Keratinocyte (primary cell): Measurements from ENCODE around the gene KIF26A. TPM values are rescaled to one million over a fixed set of nuclear protein-coding genes. Genes with fewer than 3 reads are reported as not detected.

ENCODE experiments used
- DNase-seq: peaks from one replicate; pipeline ENCODE4 v3.0.0-alpha.2; 2011; ENCODE audit warnings: low read depth, missing footprints, low spot score
- FAIRE-seq: peaks from 2 replicates; lab custom pipeline; 2011; peaks lifted over from hg19 to GRCh38; lab: Jason Lieb, UNC
- H2AFZ ChIP-seq: 2 replicates; pipeline ENCODE4 v1.6.0; 2012; ENCODE audit warnings: low read length, control low read depth, inconsistent platforms; ENCODE audit not compliant: control insufficient read depth
- H3K27ac ChIP-seq: 2 replicates; pipeline ENCODE4 v1.5.1; 2011; ENCODE audit warnings: low read length; ENCODE audit not compliant: control insufficient read depth, insufficient read depth
- H3K27me3 ChIP-seq: 3 replicates; pipeline ENCODE4 v1.6.0; 2011; ENCODE audit warnings: low read length; ENCODE audit not compliant: control insufficient read depth, insufficient read depth; ENCODE audit errors: extremely low read depth
- H3K36me3 ChIP-seq, 2 experiments: 2 replicates in 1 of 2; 3 replicates in 1 of 2; pipeline ENCODE4 v1.5.1; 2011; ENCODE audit warnings: low read length in 2 of 2, mild to moderate bottlenecking in 1 of 2; ENCODE audit not compliant: control insufficient read depth in 2 of 2, insufficient read depth in 2 of 2; ENCODE audit errors: extremely low read depth in 1 of 2
- H3K4me1 ChIP-seq: 3 replicates; pipeline ENCODE4 v1.5.1; 2011; ENCODE audit warnings: low read length; ENCODE audit not compliant: control insufficient read depth, insufficient read depth; ENCODE audit errors: extremely low read depth
- H3K4me2 ChIP-seq: 3 replicates; pipeline ENCODE4 v1.6.0; 2011; ENCODE audit warnings: low read depth, low read length; ENCODE audit not compliant: control insufficient read depth, insufficient read depth; ENCODE audit errors: extremely low read depth
- H3K4me3 ChIP-seq, 3 experiments: fragments of 200-600 bp in 1 of 3; sonication (generic) in 1 of 3; 2 replicates in 2 of 3; 3 replicates in 1 of 3; pipeline ENCODE4 v1.5.1; 2011 to 2016; ENCODE audit warnings: low read length in 3 of 3, mild to moderate bottlenecking in 3 of 3, control low read depth in 2 of 3, inconsistent platforms in 1 of 3, low read depth in 1 of 3, mixed read lengths in 1 of 3, mixed run types in 1 of 3, moderate library complexity in 1 of 3; ENCODE audit not compliant: control insufficient read depth in 2 of 3, insufficient read depth in 2 of 3; ENCODE audit errors: extremely low read depth in 1 of 3
- H3K79me2 ChIP-seq: 2 replicates; pipeline ENCODE4 v1.6.0; 2012; ENCODE audit warnings: low read length; ENCODE audit not compliant: control insufficient read depth, insufficient read depth
- H3K9ac ChIP-seq: 3 replicates; pipeline ENCODE4 v1.6.0; 2011; ENCODE audit warnings: low read length; ENCODE audit not compliant: control insufficient read depth, insufficient read depth; ENCODE audit errors: extremely low read depth
- H3K9me1 ChIP-seq: 3 replicates; pipeline ENCODE4 v1.6.0; 2011; ENCODE audit warnings: low read length; ENCODE audit not compliant: control insufficient read depth, insufficient read depth; ENCODE audit errors: extremely low read depth
- H3K9me3 ChIP-seq: 2 replicates; pipeline ENCODE4 v1.5.1; 2012; ENCODE audit warnings: low read depth, low read length; ENCODE audit not compliant: control insufficient read depth
- H4K20me1 ChIP-seq: 3 replicates; pipeline ENCODE4 v1.6.0; 2011; ENCODE audit warnings: low read length; ENCODE audit not compliant: control insufficient read depth, insufficient read depth; ENCODE audit errors: extremely low read depth
- CTCF ChIP-seq, 3 experiments: IDR thresholded peaks in 1 of 3; conservative IDR thresholded peaks in 1 of 3; optimal IDR thresholded peaks in 1 of 3; 2 replicates in 2 of 3; 3 replicates in 1 of 3; pipeline versions ENCODE3 to v1.5.1; 2011; ENCODE audit warnings: low read length in 3 of 3, mild to moderate bottlenecking in 3 of 3, moderate library complexity in 2 of 3, control low read depth in 1 of 3, inconsistent platforms in 1 of 3; ENCODE audit not compliant: insufficient read depth in 2 of 3; ENCODE audit errors: extremely low read depth in 1 of 3
- EZH2 ChIP-seq: IDR thresholded peaks from one replicate; pipeline ENCODE4 v1.6.1; 2012; ENCODE audit warnings: inconsistent platforms, mild to moderate bottlenecking, low read length, moderate library complexity
- dilution Hi-C: fragments of 300-500 bp; cut with MboI; formaldehyde crosslinking; loops from one replicate; pipeline ENCODE4 v1.7.0; 2020; ENCODE audit warnings: low sequenced_read_pairs; ENCODE audit not compliant: extremely low pct_ligation_motif_present
- polyA plus RNA-seq, 5 experiments: library from polyadenylated mRNA; depleted of rRNA in 3 of 5; stranded (reverse) in 3 of 5; stranded (forward) in 1 of 5; unstranded in 1 of 5; fragments of >200 nt; gene quantifications; 1 replicate in 1 of 5; 2 replicates in 3 of 5; 3 replicates in 1 of 5; pipeline versions ENCODE4 v1.2.1 to v1.2.3, GENCODE V29; 2011 to 2012; ENCODE audit warnings: missing spikeins in 2 of 5, low read depth in 1 of 5, low replicate concordance in 1 of 5

KIF26A gene
- polyA plus RNA-seq, 1 donor (not counting 4 experiments of a cell fraction or from before 2014, with no cell fraction given): 0.07 TPM

DNA sequence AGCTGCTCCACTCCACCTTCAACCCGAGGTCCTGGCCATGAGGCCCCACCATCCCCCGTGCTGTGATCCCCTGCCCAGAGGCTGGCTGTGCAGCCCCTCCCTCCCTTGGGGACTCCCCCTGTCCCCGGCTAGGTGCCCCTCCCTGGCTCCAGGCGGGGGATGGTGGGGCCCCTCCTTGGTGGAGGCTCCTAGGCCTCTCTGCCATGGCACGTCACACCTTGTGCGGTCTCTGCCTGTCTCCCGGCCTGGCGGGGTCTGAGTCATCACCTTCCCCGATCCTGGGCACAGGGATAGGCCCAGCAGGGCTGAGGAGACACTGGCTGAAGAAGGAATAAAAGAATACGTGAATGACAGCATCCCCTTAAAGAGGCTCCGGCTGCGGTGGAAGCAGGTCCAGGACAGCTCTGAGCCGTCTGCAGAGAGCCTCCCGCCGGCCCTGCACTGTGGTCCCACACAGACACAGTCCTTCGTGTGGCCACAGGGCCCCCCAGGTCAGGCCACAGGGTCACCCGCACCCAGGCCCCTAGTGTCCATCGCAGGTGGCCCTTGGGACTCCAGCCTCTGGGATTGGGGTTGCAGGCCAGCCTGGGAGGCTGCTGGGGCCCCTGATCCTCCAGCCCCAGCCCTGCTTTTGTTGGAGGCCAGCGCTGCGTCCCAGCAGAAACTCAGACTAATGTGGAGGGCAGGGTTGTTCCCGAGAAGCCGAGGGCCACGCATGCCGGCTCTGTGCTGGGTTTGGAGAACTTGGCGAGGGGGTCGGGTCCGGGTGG is 43.6 kb downstream of the KIF26A start:
- Histone ChIP-seq H3K9me1 (no peaks in the 10 kb centered on the region), H3K4me1 (peaks cover 12% of the 10 kb centered on the region), H3K27me3 (peaks cover 7% of the 10 kb centered on the region), H3K4me3 (no peak overlapping the region), H3K9me3 (no peaks in the 10 kb centered on the region), H4K20me1 (no peaks in the 10 kb centered on the region), H3K9ac (no peak overlapping the region), H2AFZ (no peak overlapping the region), H3K27ac (no peak overlapping the region), H3K4me2 (peak overlapping the region; percentile 32), H3K36me3 (no peaks in the 10 kb centered on the region), H3K79me2 (no peaks in the 10 kb centered on the region)
- FAIRE-seq: peak; percentile 82
- no peak for TF ChIP-seq EZH2
- DNase-seq: peak; percentile 64
- dilution Hi-C loops: no loop called here

GRCh38 chr14:104182857-104183425 is 44.6 kb downstream of the KIF26A start:
- FAIRE-seq (no peak), DNase-seq (no peak)
- H3K9ac ChIP-seq: no peak overlapping the region

More at GRCh38 chr14:104182857-104183425, 44.6 kb downstream of the KIF26A start:
- Histone ChIP-seq H3K27ac (no peak overlapping the region), H3K36me3 (no peaks in the 10 kb centered on the region), H3K9me3 (no peaks in the 10 kb centered on the region), H3K27me3 (peaks cover 16% of the 10 kb centered on the region), H3K4me1 (peaks cover 14% of the 10 kb centered on the region), H3K79me2 (no peaks in the 10 kb centered on the region), H3K4me3 (no peak overlapping the region), H2AFZ (no peak overlapping the region), H4K20me1 (no peaks in the 10 kb centered on the region), H3K4me2 (no peak overlapping the region), H3K9me1 (no peaks in the 10 kb centered on the region)
- dilution Hi-C loops: no loop called here
- no peak for TF ChIP-seq CTCF (optimal IDR thresholded peaks at IDR 0.05 in 1 of 3, IDR thresholded peaks at IDR 0.05 in 1 of 3, conservative IDR thresholded peaks at IDR 0.05 in 1 of 3; ENCODE audit: extremely low read depth in 1 of 3, insufficient read depth in 2 of 3, low read length in 3 of 3)
- TF ChIP-seq EZH2: no peak
